HG03439 (cell line): Measurements from ENCODE around the gene CACNA1F.
A peak's percentile ranks its signal among the peaks of the same experiment; 100 is the strongest.

ENCODE experiments used
- ATAC-seq: cut with Tn5 transposase; IDR thresholded peaks from one replicate; pipeline ENCODE4 v1.9.1; 2021; ENCODE audit warnings: mild to moderate bottlenecking, moderate library complexity; ENCODE audit not compliant: unreplicated experiment

CACNA1F gene

GRCh38 chrX:49155900-49156837, 77.0 kb downstream of the CACNA1F start:
- peak; percentile 86 for ATAC-seq

GRCh38 chrX:49155243-49155899, 77.8 kb downstream of the CACNA1F start:
- no peak for ATAC-seq
